ENCODE data around the gene BCR. TPM values are rescaled to one million over a fixed set of nuclear protein-coding genes. Genes with fewer than 3 reads are reported as not detected.
"Not testable (repeated sequence)": the region's sequence is repeated elsewhere in the genome, so short reads cannot be mapped to it uniquely, and the experiment has no call there.

The BCR gene
- 10 to 100 TPM; 62.3 to 63.3 TPM for total RNA-seq

DNA sequence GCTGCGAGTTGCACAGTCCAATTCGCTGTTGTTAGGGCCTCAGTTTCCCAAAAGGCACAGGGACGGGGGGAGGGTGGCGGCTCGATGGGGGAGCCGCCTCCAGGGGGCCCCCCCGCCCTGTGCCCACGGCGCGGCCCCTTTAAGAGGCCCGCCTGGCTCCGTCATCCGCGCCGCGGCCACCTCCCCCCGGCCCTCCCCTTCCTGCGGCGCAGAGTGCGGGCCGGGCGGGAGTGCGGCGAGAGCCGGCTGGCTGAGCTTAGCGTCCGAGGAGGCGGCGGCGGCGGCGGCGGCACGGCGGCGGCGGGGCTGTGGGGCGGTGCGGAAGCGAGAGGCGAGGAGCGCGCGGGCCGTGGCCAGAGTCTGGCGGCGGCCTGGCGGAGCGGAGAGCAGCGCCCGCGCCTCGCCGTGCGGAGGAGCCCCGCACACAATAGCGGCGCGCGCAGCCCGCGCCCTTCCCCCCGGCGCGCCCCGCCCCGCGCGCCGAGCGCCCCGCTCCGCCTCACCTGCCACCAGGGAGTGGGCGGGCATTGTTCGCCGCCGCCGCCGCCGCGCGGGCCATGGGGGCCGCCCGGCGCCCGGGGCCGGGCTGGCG lies at the start of gene BCR:
Gene BCR, plus strand, starts transcription at position 209 of the 592 bp plus-strand sequence. CDS start 452 bp downstream, outside the sequence.
- Mint-ChIP-seq H3K27ac (peak within 1 kb of the TSS; percentile 92), H3K36me3 (ENCODE audit: low read depth) (peaks cover 23% of the 10 kb centered on the region), H3K9me3 (peaks cover 5% of the 10 kb centered on the region), H3K27me3 (ENCODE audit: low read depth) (no peaks in the 10 kb centered on the region), H3K4me1 (ENCODE audit: low read depth) (peaks cover 55% of the 10 kb centered on the region), H3K4me3 (peak within 1 kb of the TSS; percentile 97)
- intact Hi-C loops (cut with micrococcal nuclease), result no loop called here
- DNase-seq, result peak; percentile 65
- CTCF ChIA-PET, result interaction anchor here (1.1 to 9.2 kb wide), 6 partner anchors 45 to 110 kb away, joined by 3 to 167 read pairs (median 6); no protein-coding TSS in a partner anchor

DNA sequence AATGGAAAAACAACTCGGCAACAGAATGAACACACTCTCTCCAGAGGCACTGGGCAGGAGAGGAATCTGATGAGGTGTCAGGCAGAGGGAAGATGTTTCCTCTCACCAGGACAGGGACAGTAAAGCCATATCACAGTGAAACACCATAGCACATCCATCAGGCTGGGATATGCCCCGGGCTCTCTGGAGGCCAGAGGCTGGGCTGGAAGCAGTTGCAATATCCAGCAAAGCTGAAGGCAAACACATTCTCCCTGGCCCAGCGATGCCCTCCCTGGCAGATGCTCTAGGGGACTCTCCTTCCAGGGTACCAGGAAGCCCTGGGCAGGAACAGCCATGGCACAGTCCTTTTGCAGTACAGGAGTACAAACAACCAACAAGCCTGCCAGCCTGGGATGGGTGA lies 49.6 kb upstream of the BCR start:
- Mint-ChIP-seq H3K36me3 (ENCODE audit: low read depth) (no peaks in the 10 kb centered on the region), H3K27ac (no peak overlapping the region), H3K9me3 (no peaks in the 10 kb centered on the region), H3K4me3 (no peak overlapping the region), H3K27me3 (ENCODE audit: low read depth) (no peaks in the 10 kb centered on the region), H3K4me1 (ENCODE audit: low read depth) (no peaks in the 10 kb centered on the region)
- intact Hi-C loops (cut with micrococcal nuclease), result no loop called here
- CTCF ChIA-PET, result interaction anchor here (0.9 to 17.0 kb wide), 2 partner anchors 173 to 246 kb away, joined by 3 to 232 read pairs; no protein-coding TSS in a partner anchor
- DNase-seq, result no peak

- Mint-ChIP-seq H3K27me3 (ENCODE audit: low read depth) (no peaks in the 10 kb centered on the region), H3K9me3 (no peaks in the 10 kb centered on the region), H3K36me3 (ENCODE audit: low read depth) (no peaks in the 10 kb centered on the region), H3K4me3 (no peak overlapping the region), H3K27ac (no peak overlapping the region), H3K4me1 (ENCODE audit: low read depth) (peaks cover 3% of the 10 kb centered on the region)
- intact Hi-C loops (cut with micrococcal nuclease), result no loop called here
- DNase-seq, result no peak
- CTCF ChIA-PET, result interaction anchor here (0.6 to 17.0 kb wide), 3 partner anchors 12 to 333 kb away, joined by 3 to 232 read pairs (median 6); no protein-coding TSS in a partner anchor
These were observed 48.4 kb upstream of the BCR start for GRCh38 chr22:23131931-23132330.

- DNase-seq, result no peak
- H3K4me3 Mint-ChIP-seq, result no peak overlapping the region
- peaks cover 8% of the 10 kb centered on the region for H3K4me1 Mint-ChIP-seq (ENCODE audit: low read depth)
- CTCF ChIA-PET, result interaction anchor here (0.6 to 17.0 kb wide), 4 partner anchors 8 to 334 kb away, joined by 3 to 232 read pairs (median 6); no protein-coding TSS in a partner anchor
- no peaks in the 10 kb centered on the region for H3K27me3 Mint-ChIP-seq (ENCODE audit: low read depth)
- intact Hi-C loops (cut with micrococcal nuclease), result no loop called here
- no peaks in the 10 kb centered on the region for H3K36me3 Mint-ChIP-seq (ENCODE audit: low read depth)
- no peak overlapping the region for H3K27ac Mint-ChIP-seq
- no peaks in the 10 kb centered on the region for H3K9me3 Mint-ChIP-seq
These were observed 47.8 kb upstream of the BCR start for GRCh38 chr22:23132376-23133091.

DNA sequence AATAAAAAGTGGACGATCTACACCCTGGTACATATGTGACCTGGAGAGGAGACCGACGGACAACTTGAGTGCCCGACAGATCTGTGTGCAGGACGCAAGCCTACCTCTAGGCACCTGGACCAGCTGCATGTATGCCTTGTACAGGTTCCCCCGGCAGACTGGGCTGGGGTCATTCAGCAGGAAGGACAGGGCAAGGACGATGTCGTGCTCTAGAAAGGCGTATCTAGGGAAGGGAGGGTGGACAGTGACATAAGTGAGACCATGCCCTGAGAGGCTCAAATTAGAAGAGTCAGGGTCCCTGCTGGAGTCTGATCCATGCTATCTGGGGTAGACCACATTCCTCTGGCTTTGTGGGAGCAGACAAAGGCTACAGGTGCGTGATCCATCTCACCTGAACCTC lies 46.4 kb upstream of the BCR start:
- Mint-ChIP-seq H3K27ac (no peak overlapping the region), H3K4me3 (no peak overlapping the region), H3K4me1 (ENCODE audit: low read depth) (peaks cover 22% of the 10 kb centered on the region), H3K27me3 (ENCODE audit: low read depth) (no peaks in the 10 kb centered on the region), H3K36me3 (ENCODE audit: low read depth) (no peaks in the 10 kb centered on the region), H3K9me3 (no peaks in the 10 kb centered on the region)
- CTCF ChIA-PET, result interaction anchor here (0.7 to 17.0 kb wide), 3 partner anchors 14 to 236 kb away, joined by 3 to 232 read pairs (median 6); no protein-coding TSS in a partner anchor
- intact Hi-C loops (cut with micrococcal nuclease), result no loop called here
- no peak for DNase-seq

- CTCF ChIA-PET, result interaction anchor here (0.7 to 17.0 kb wide), 5 partner anchors 21 to 199 kb away, joined by 3 to 232 read pairs (median 3); no protein-coding TSS in a partner anchor
- peaks cover 41% of the 10 kb centered on the region for H3K4me1 Mint-ChIP-seq (ENCODE audit: low read depth)
- H3K9me3 Mint-ChIP-seq; intact Hi-C loops (cut with micrococcal nuclease); H3K36me3 Mint-ChIP-seq (ENCODE audit: low read depth); H3K27me3 Mint-ChIP-seq (ENCODE audit: low read depth); H3K4me3 Mint-ChIP-seq: not testable (repeated sequence)
- H3K27ac Mint-ChIP-seq, result peak overlapping the region; percentile 65
- DNase-seq, result peak; percentile 16
These were observed 43.3 kb upstream of the BCR start for GRCh38 chr22:23136991-23137390.

GRCh38 chr22:23137468-23137867 lies 42.8 kb upstream of the BCR start:
- Mint-ChIP-seq H3K36me3 (ENCODE audit: low read depth) (no peaks in the 10 kb centered on the region), H3K4me3 (no peak overlapping the region), H3K27me3 (ENCODE audit: low read depth) (no peaks in the 10 kb centered on the region), H3K4me1 (ENCODE audit: low read depth) (peaks cover 46% of the 10 kb centered on the region), H3K27ac (peak overlapping the region; percentile 65), H3K9me3 (no peaks in the 10 kb centered on the region)
- intact Hi-C loops (cut with micrococcal nuclease), result no loop called here
- DNase-seq, result no peak
- CTCF ChIA-PET, result interaction anchor here (0.7 to 17.0 kb wide), 6 partner anchors 10 to 199 kb away, joined by 3 to 232 read pairs (median 3); no protein-coding TSS in a partner anchor

- Mint-ChIP-seq H3K27ac (peak overlapping the region; percentile 65), H3K27me3 (ENCODE audit: low read depth) (no peaks in the 10 kb centered on the region), H3K4me3 (no peak overlapping the region), H3K9me3 (no peaks in the 10 kb centered on the region), H3K36me3 (ENCODE audit: low read depth) (no peaks in the 10 kb centered on the region), H3K4me1 (ENCODE audit: low read depth) (peaks cover 51% of the 10 kb centered on the region)
- intact Hi-C loops (cut with micrococcal nuclease), result no loop called here
- CTCF ChIA-PET, result interaction anchor here (1.0 to 17.0 kb wide), 4 partner anchors 10 to 180 kb away, joined by 3 to 232 read pairs (median 3); no protein-coding TSS in a partner anchor
- DNase-seq, result peak; percentile 58
These were observed 42.3 kb upstream of the BCR start for GRCh38 chr22:23137905-23138561.

DNA sequence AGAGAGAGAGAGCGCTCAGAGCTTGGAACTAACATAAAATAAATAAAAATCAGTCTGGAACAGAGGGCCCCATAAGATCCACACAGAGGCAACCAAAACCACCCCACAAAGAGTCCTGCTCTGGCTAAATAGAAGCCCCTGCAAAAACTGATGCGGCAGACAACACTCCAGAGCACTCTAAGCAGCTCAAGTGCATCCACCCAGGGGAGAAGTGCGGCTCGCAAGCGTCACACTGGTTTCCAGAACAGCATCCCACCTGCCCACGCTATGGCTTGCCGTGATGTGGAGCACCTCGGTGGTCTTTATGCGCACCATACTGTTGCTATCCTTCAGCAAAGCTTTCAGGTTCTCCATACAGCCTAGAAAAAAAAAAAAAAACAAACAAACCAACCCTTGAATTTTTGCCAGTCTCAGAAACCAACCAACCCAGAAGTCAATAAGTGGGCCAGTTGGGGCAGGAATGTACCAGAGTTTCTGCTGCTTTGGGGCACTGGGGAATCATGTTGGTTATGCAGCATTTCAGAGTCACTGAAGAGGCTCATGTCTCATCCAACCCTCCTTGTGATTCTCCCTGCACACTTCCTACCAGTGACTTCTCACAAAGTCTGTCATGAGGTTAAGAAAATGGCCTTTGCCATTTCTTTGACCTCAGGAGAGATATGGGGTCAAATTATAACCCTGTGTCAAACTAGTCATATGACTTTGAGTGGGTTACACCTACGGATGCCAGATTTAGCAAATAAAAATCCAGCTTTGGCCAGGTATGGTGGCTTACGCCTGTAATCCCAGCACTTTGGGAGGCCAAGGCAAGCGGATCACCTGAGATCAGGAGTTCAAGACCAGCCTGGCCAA lies 41.5 kb upstream of the BCR start:
- Mint-ChIP-seq H3K36me3 (ENCODE audit: low read depth) (no peaks in the 10 kb centered on the region), H3K27me3 (ENCODE audit: low read depth) (no peaks in the 10 kb centered on the region), H3K4me3 (no peak overlapping the region), H3K27ac (no peak overlapping the region), H3K9me3 (no peaks in the 10 kb centered on the region), H3K4me1 (ENCODE audit: low read depth) (peaks cover 55% of the 10 kb centered on the region)
- DNase-seq, result no peak
- CTCF ChIA-PET, result interaction anchor here (1.3 to 17.0 kb wide), 2 partner anchors 11 to 181 kb away, joined by 3 to 232 read pairs; no protein-coding TSS in a partner anchor
- intact Hi-C loops (cut with micrococcal nuclease), result no loop called here

- intact Hi-C loops (cut with micrococcal nuclease), result loop anchor here (5.0 kb wide), 2 partner anchors 318 to 567 kb away; no protein-coding TSS in a partner anchor
- Mint-ChIP-seq H3K27ac (no peak overlapping the region), H3K36me3 (ENCODE audit: low read depth) (no peaks in the 10 kb centered on the region)
These were observed 39.9 kb upstream of the BCR start for GRCh38 chr22:23140385-23140784.

GRCh38 chr22:23142546-23143105 lies 37.7 kb upstream of the BCR start:
- H3K4me1 Mint-ChIP-seq (ENCODE audit: low read depth), result peaks cover 61% of the 10 kb centered on the region
- CTCF ChIA-PET, result interaction anchor here (0.9 to 17.0 kb wide), 3 partner anchors 34 to 185 kb away, joined by 3 to 232 read pairs (median 4); no protein-coding TSS in a partner anchor
- intact Hi-C loops (cut with micrococcal nuclease), result loop anchor here (1.0 to 5.0 kb wide), 6 partner anchors 24 to 565 kb away; no protein-coding TSS in a partner anchor
- DNase-seq, result no peak
- no peaks in the 10 kb centered on the region for H3K9me3 Mint-ChIP-seq
- no peaks in the 10 kb centered on the region for H3K27me3 Mint-ChIP-seq (ENCODE audit: low read depth)
- H3K4me3 Mint-ChIP-seq, result peak overlapping the region; percentile 51
- H3K27ac Mint-ChIP-seq, result peak overlapping the region; percentile 84
- H3K36me3 Mint-ChIP-seq (ENCODE audit: low read depth), result no peaks in the 10 kb centered on the region

More at GRCh38 chr22:23140385-23140784, 39.9 kb upstream of the BCR start:
- CTCF ChIA-PET, result interaction anchor here (0.6 to 17.0 kb wide), 2 partner anchors 55 to 182 kb away, joined by 3 to 232 read pairs; no protein-coding TSS in a partner anchor
- peaks cover 67% of the 10 kb centered on the region for H3K4me1 Mint-ChIP-seq (ENCODE audit: low read depth)
- no peak for DNase-seq
- H3K9me3 Mint-ChIP-seq, result no peaks in the 10 kb centered on the region
- no peak overlapping the region for H3K4me3 Mint-ChIP-seq
- no peaks in the 10 kb centered on the region for H3K27me3 Mint-ChIP-seq (ENCODE audit: low read depth)
